ENCODE measurements around the gene COL9A1.
A peak's percentile ranks its signal among the peaks of the same experiment; 100 is the strongest.

The COL9A1 gene

GRCh38 chr6:70196531-70196930 is 106.4 kb downstream of the COL9A1 start:
- no peak for DNase-seq (ENCODE audit: extremely low spot score)
- POLR2A ChIA-PET, result no interaction called here
- TF ChIP-seq FOXK2 (IDR thresholded peaks at IDR 0.05), result no peak
- TF ChIP-seq HDGF (IDR thresholded peaks at IDR 0.05; ENCODE audit: borderline replicate concordance), result no peak
- no peak for TF ChIP-seq ELF4 (IDR thresholded peaks at IDR 0.05)
- no peak for TF ChIP-seq ZNF384 (IDR thresholded peaks at IDR 0.05)
- no peak for TF ChIP-seq TARDBP (IDR thresholded peaks at IDR 0.05)
- no peak for TF ChIP-seq ARNT (IDR thresholded peaks at IDR 0.05)
- TF ChIP-seq L3MBTL2 (conservative IDR thresholded peaks at IDR 0.05), result no peak
- TF ChIP-seq SP1 (IDR thresholded peaks at IDR 0.05), result no peak
- no peak for TF ChIP-seq PKNOX1 (IDR thresholded peaks at IDR 0.05)
- no peak for TF ChIP-seq NFRKB (IDR thresholded peaks at IDR 0.05)
- CTCF ChIA-PET, result no interaction called here

GRCh38 chr6:70194421-70194820 is 108.5 kb downstream of the COL9A1 start:
- ChIA-PET CTCF (no interaction called here), POLR2A (no interaction called here)
- no peak for TF ChIP-seq CTBP1 (IDR thresholded peaks at IDR 0.05; ENCODE audit: borderline replicate concordance)
- TF ChIP-seq L3MBTL2 (conservative IDR thresholded peaks at IDR 0.05), result no peak
- no peak for TF ChIP-seq SP1 (IDR thresholded peaks at IDR 0.05)
- no peak for TF ChIP-seq PKNOX1 (IDR thresholded peaks at IDR 0.05)
- no peak for TF ChIP-seq FOXK2 (IDR thresholded peaks at IDR 0.05)
- no peak for TF ChIP-seq NFRKB (IDR thresholded peaks at IDR 0.05)
- no peak for TF ChIP-seq ELF4 (IDR thresholded peaks at IDR 0.05)
- no peak for TF ChIP-seq ARNT (IDR thresholded peaks at IDR 0.05)
- no peak for TF ChIP-seq FOXM1 (IDR thresholded peaks at IDR 0.05; ENCODE audit: borderline replicate concordance)
- no peak for TF ChIP-seq TARDBP (IDR thresholded peaks at IDR 0.05)
- no peak for TF ChIP-seq FOXA1 (IDR thresholded peaks at IDR 0.05)
- TF ChIP-seq SUZ12 (IDR thresholded peaks at IDR 0.05), result no peak
- no peak for DNase-seq (ENCODE audit: extremely low spot score)

- ChIA-PET CTCF (no interaction called here), POLR2A (no interaction called here)
- TF ChIP-seq LEF1 (IDR thresholded peaks at IDR 0.05; ENCODE audit: borderline replicate concordance) (no peak), PKNOX1 (IDR thresholded peaks at IDR 0.05) (peak; percentile 63), ZNF384 (IDR thresholded peaks at IDR 0.05) (no peak), ARNT (IDR thresholded peaks at IDR 0.05) (no peak)
- DNase-seq (ENCODE audit: extremely low spot score), result no peak
These were observed 114.7 kb downstream of the COL9A1 start for GRCh38 chr6:70188202-70188601.

- CTCF ChIA-PET, result no interaction called here
- POLR2A ChIA-PET, result no interaction called here
- no peak for TF ChIP-seq L3MBTL2 (conservative IDR thresholded peaks at IDR 0.05)
- TF ChIP-seq ZNF384 (IDR thresholded peaks at IDR 0.05), result no peak
- no peak for TF ChIP-seq TARDBP (IDR thresholded peaks at IDR 0.05)
- no peak for TF ChIP-seq SUZ12 (IDR thresholded peaks at IDR 0.05)
- no peak for TF ChIP-seq FOXM1 (IDR thresholded peaks at IDR 0.05; ENCODE audit: borderline replicate concordance)
- no peak for TF ChIP-seq FOXA1 (IDR thresholded peaks at IDR 0.05)
- TF ChIP-seq ARNT (IDR thresholded peaks at IDR 0.05), result no peak
- TF ChIP-seq BHLHE40 (IDR thresholded peaks at IDR 0.05; ENCODE audit: borderline replicate concordance), result no peak
These were observed 116.4 kb downstream of the COL9A1 start for GRCh38 chr6:70186461-70186860.

GRCh38 chr6:70184723-70185122 is 118.2 kb downstream of the COL9A1 start:
- CTCF ChIA-PET, result no interaction called here
- TF ChIP-seq L3MBTL2 (conservative IDR thresholded peaks at IDR 0.05) (no peak), SUZ12 (IDR thresholded peaks at IDR 0.05) (no peak), FOXA1 (IDR thresholded peaks at IDR 0.05) (no peak), TARDBP (IDR thresholded peaks at IDR 0.05) (no peak), FOXM1 (IDR thresholded peaks at IDR 0.05; ENCODE audit: borderline replicate concordance) (no peak), NFRKB (IDR thresholded peaks at IDR 0.05) (no peak), SP1 (IDR thresholded peaks at IDR 0.05) (no peak), HDGF (IDR thresholded peaks at IDR 0.05; ENCODE audit: borderline replicate concordance) (no peak)
- POLR2A ChIA-PET, result no interaction called here
- DNase-seq (ENCODE audit: extremely low spot score), result no peak

More at GRCh38 chr6:70186461-70186860, 116.4 kb downstream of the COL9A1 start:
- no peak for DNase-seq (ENCODE audit: extremely low spot score)

GRCh38 chr6:70183538-70183937 is 119.3 kb downstream of the COL9A1 start:
- no peak for TF ChIP-seq ELF4 (IDR thresholded peaks at IDR 0.05)
- TF ChIP-seq SUZ12 (IDR thresholded peaks at IDR 0.05), result no peak
- TF ChIP-seq NFRKB (IDR thresholded peaks at IDR 0.05), result no peak
- no peak for TF ChIP-seq TARDBP (IDR thresholded peaks at IDR 0.05)
- TF ChIP-seq ZNF384 (IDR thresholded peaks at IDR 0.05), result no peak
- TF ChIP-seq HDGF (IDR thresholded peaks at IDR 0.05; ENCODE audit: borderline replicate concordance), result no peak
- TF ChIP-seq FOXA1 (IDR thresholded peaks at IDR 0.05), result no peak
- no peak for TF ChIP-seq BHLHE40 (IDR thresholded peaks at IDR 0.05; ENCODE audit: borderline replicate concordance)
- no peak for TF ChIP-seq FOXM1 (IDR thresholded peaks at IDR 0.05; ENCODE audit: borderline replicate concordance)
- no peak for TF ChIP-seq LEF1 (IDR thresholded peaks at IDR 0.05; ENCODE audit: borderline replicate concordance)
- no peak for TF ChIP-seq L3MBTL2 (conservative IDR thresholded peaks at IDR 0.05)
- CTCF ChIA-PET, result no interaction called here
- POLR2A ChIA-PET, result no interaction called here
- DNase-seq (ENCODE audit: extremely low spot score), result no peak

GRCh38 chr6:70180901-70181599 is 121.8 kb downstream of the COL9A1 start:
- POLR2A ChIA-PET, result no interaction called here
- DNase-seq (ENCODE audit: extremely low spot score), result no peak

More at GRCh38 chr6:70180901-70181599, 121.8 kb downstream of the COL9A1 start:
- no peak for TF ChIP-seq PKNOX1 (IDR thresholded peaks at IDR 0.05)
- TF ChIP-seq BHLHE40 (IDR thresholded peaks at IDR 0.05; ENCODE audit: borderline replicate concordance), result no peak
- TF ChIP-seq TARDBP (IDR thresholded peaks at IDR 0.05), result no peak
- no peak for TF ChIP-seq FOXK2 (IDR thresholded peaks at IDR 0.05)
- no peak for TF ChIP-seq L3MBTL2 (conservative IDR thresholded peaks at IDR 0.05)
- TF ChIP-seq CTBP1 (IDR thresholded peaks at IDR 0.05; ENCODE audit: borderline replicate concordance), result no peak
- no peak for TF ChIP-seq FOXA1 (IDR thresholded peaks at IDR 0.05)
- no peak for TF ChIP-seq NFRKB (IDR thresholded peaks at IDR 0.05)
- no peak for TF ChIP-seq ZNF384 (IDR thresholded peaks at IDR 0.05)
- TF ChIP-seq HDGF (IDR thresholded peaks at IDR 0.05; ENCODE audit: borderline replicate concordance), result no peak
- no peak for TF ChIP-seq SUZ12 (IDR thresholded peaks at IDR 0.05)
- TF ChIP-seq SP1 (IDR thresholded peaks at IDR 0.05), result no peak
- TF ChIP-seq ARNT (IDR thresholded peaks at IDR 0.05), result no peak
- TF ChIP-seq LEF1 (IDR thresholded peaks at IDR 0.05; ENCODE audit: borderline replicate concordance), result no peak
- TF ChIP-seq FOXM1 (IDR thresholded peaks at IDR 0.05; ENCODE audit: borderline replicate concordance), result no peak
- TF ChIP-seq ELF4 (IDR thresholded peaks at IDR 0.05), result no peak
- CTCF ChIA-PET, result no interaction called here

All from HEK293T (cell line).